ENCODE data around the gene RBMY1D.
"Not testable (repeated sequence)": the region's sequence is repeated elsewhere in the genome, so short reads cannot be mapped to it uniquely, and the experiment has no call there.

RBMY1D gene

GRCh38 chrY:21894426-21894825, at the start of gene RBMY1D:
Gene RBMY1D (minus strand): TSS chrY:21894526. CDS start chrY:21892513, 2,013 bp downstream.
- DNase-seq (ENCODE audit: low read depth in 2 of 2) = not testable (repeated sequence)

GRCh38 chrY:21917932-21918331, 23.6 kb upstream of the RBMY1D start, which contains the start of gene RBMY1E:
Gene RBMY1E (minus strand): TSS chrY:21918032. CDS start chrY:21916054, 1,978 bp downstream.
- DNase-seq (ENCODE audit: low read depth in 2 of 2) = not testable (repeated sequence)

GRCh38 chrY:21869407-21870076, 24.8 kb downstream of the RBMY1D start:
- not testable (repeated sequence) for DNase-seq (ENCODE audit: low read depth in 2 of 2)

GRCh38 chrY:21845481-21845880, 48.8 kb downstream of the RBMY1D start:
- no peak for DNase-seq (ENCODE audit: low read depth in 2 of 2)

GRCh38 chrY:21842090-21842489, 52.2 kb downstream of the RBMY1D start:
- DNase-seq (ENCODE audit: low read depth in 2 of 2) = no peak

- no peak for DNase-seq (ENCODE audit: low read depth in 2 of 2)
These were observed 54.8 kb downstream of the RBMY1D start for GRCh38 chrY:21839489-21839888.

GRCh38 chrY:21836343-21836742, 58.0 kb downstream of the RBMY1D start:
- DNase-seq (ENCODE audit: low read depth in 2 of 2) = no peak

- no peak for DNase-seq (ENCODE audit: low read depth in 2 of 2)
These were observed 59.3 kb downstream of the RBMY1D start for GRCh38 chrY:21835052-21835451.

Measured in stimulated activated CD4-positive, alpha-beta T cell treated with anti-CD3 and anti-CD28 coated beads, Interleukin-15, amount 100 ng/mL, for 48 hours (primary cell).